ENCODE measurements around the gene RSPH3. TPM values are rescaled to one million over a fixed set of nuclear protein-coding genes. Genes with fewer than 3 reads are reported as not detected.

Gene RSPH3
- total and polyA plus RNA-seq, 2 of the 13 experiments (the other 11 are each of a cell fraction or from before 2014, with no cell fraction given), result 1.3 to 3.5 TPM

DNA sequence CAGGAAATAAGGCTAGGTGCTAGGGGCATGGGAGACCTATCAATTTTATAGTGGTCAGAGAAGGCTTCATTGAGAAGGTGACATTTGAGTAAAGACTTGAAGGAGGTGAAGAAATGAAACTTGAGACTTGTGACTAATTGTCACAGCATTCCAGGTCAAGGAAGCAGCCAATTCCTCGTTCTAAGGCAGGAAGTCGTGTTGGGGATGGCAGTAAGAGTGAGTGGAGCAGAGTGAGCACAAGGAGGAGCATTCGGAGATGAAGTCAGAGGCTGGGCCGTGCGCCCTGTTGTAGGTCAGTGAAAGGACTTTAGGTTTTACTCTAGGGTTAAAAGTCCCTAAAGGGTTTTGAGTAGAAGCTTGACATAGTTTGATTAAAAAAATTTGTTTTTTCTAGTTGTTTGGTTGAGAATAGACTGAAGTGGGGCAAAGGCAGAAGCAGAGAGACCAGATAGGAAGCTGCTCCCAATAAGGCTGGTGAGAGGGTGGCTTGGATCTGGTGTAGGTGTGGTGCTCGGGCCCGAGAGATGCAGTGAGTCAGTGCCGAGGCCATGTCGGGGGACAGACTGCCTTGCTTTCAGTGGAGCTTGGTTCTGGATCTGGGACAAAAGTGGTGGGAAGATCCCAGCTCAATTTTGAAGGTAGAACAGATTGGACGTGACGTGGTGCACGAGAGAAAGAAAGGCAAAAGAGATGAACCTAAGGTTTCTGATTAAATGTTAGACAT lies 2.6 kb upstream of the RSPH3 start:
- ATAC-seq (no peak), FAIRE-seq (no peak), DNase-seq (ENCODE audit: low spot score) (no peak)
- Histone ChIP-seq H3K4me2 (ENCODE audit: low read depth, low read length) (no peak overlapping the region), H4K20me1 (ENCODE audit: insufficient read depth, low read length) (no peaks in the 10 kb centered on the region), H3K36me3 (replicated peaks in 1 of 2; ENCODE audit: control insufficient read depth in 1 of 2, insufficient read depth in 2 of 2, low read length in 2 of 2) (no peaks in the 10 kb centered on the region), H3K9ac (ENCODE audit: insufficient read depth, low read depth, low read length) (no peak overlapping the region), H2AFZ (ENCODE audit: low read length) (no peak overlapping the region), H3K79me2 (ENCODE audit: insufficient read depth, low read length) (no peaks in the 10 kb centered on the region), H3K4me1 (ENCODE audit: insufficient read depth, low read length) (peaks cover 25% of the 10 kb centered on the region), H3K27ac (ENCODE audit: extremely low read length, insufficient read depth, low read length) (no peak overlapping the region), H3K4me3 (replicated peaks in 1 of 3; ENCODE audit: insufficient read depth in 1 of 3, low read depth in 2 of 3, low read length in 3 of 3) (no peak overlapping the region), H3K9me3 (ENCODE audit: low read length) (no peaks in the 10 kb centered on the region), H3K27me3 (ENCODE audit: control insufficient read depth in 1 of 2, insufficient read depth in 2 of 2, low read length in 2 of 2) (no peaks in the 10 kb centered on the region; a peak in 1 of 5 replicates)
- CTCF ChIA-PET (ENCODE audit: low intra/inter-chr PET ratio, low total read pairs), result no interaction called here
- no TSS peak for BruUV-seq (replicated peaks)
- POLR2A ChIA-PET, result no interaction called here
- intact Hi-C loops (cut with micrococcal nuclease; ENCODE audit: unreplicated experiment), result no loop called here
- 92% methylated on average over 12 of the region's 12 CpGs for WGBS (ENCODE audit: low lambda C conversion rate)
- in situ Hi-C loops (cut with HindIII; ENCODE audit: extremely low pct_ligation_motif_present, low pct_unique_long_range_greater_than_20kb), result no loop called here
- TF ChIP-seq SSRP1 (CRISPR knock-in tag; IDR thresholded peaks at IDR 0.05) (no peak), ESRRA (CRISPR knock-in tag; IDR thresholded peaks at IDR 0.05; ENCODE audit: low read depth) (no peak), ZNF841 (CRISPR knock-in tag; IDR thresholded peaks at IDR 0.05; ENCODE audit: borderline replicate concordance) (no peak), ZNF768 (CRISPR knock-in tag; IDR thresholded peaks at IDR 0.05) (no peak)
- TF ChIP-seq, protein P1, sequence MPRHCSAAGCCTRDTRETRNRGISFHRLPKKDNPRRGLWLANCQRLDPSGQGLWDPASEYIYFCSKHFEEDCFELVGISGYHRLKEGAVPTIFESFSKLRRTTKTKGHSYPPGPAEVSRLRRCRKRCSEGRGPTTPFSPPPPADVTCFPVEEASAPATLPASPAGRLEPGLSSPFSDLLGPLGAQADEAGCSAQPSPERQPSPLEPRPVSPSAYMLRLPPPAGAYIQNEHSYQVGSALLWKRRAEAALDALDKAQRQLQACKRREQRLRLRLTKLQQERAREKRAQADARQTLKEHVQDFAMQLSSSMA (CRISPR knock-in tag; IDR thresholded peaks at IDR 0.05), result no peak
- TF ChIP-seq, protein P2, sequence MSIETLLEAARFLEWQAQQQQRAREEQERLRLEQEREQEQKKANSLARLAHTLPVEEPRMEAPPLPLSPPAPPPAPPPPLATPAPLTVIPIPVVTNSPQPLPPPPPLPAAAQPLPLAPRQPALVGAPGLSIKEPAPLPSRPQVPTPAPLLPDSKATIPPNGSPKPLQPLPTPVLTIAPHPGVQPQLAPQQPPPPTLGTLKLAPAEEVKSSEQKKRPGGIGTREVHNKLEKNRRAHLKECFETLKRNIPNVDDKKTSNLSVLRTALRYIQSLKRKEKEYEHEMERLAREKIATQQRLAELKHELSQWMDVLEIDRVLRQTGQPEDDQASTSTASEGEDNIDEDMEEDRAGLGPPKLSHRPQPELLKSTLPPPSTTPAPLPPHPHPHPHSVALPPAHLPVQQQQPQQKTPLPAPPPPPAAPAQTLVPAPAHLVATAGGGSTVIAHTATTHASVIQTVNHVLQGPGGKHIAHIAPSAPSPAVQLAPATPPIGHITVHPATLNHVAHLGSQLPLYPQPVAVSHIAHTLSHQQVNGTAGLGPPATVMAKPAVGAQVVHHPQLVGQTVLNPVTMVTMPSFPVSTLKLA (IDR thresholded peaks at IDR 0.05), result no peak
